HG03139 (cell line): ENCODE measurements around the gene HIP1.
A peak's percentile ranks its signal among the peaks of the same experiment; 100 is the strongest.
"Not testable (repeated sequence)": the region's sequence is repeated elsewhere in the genome, so short reads cannot be mapped to it uniquely, and the experiment has no call there.

Experiments used
- ATAC-seq: cut with Tn5 transposase; IDR thresholded peaks from one replicate; pipeline ENCODE4 v1.9.1; 2021; ENCODE audit not compliant: unreplicated experiment

The HIP1 gene

GRCh38 chr7:75687246-75688088, 51.3 kb downstream of the HIP1 start:
- no peak for ATAC-seq

GRCh38 chr7:75686551-75686950, 52.2 kb downstream of the HIP1 start:
- no peak for ATAC-seq

- not testable (repeated sequence) for ATAC-seq
Observed at GRCh38 chr7:75682052-75682451, 56.7 kb downstream of the HIP1 start.

- no peak for ATAC-seq
Observed at GRCh38 chr7:75679060-75679459, 59.7 kb downstream of the HIP1 start.

- ATAC-seq: no peak
Observed at GRCh38 chr7:75669579-75669978, 69.2 kb downstream of the HIP1 start.

- ATAC-seq: no peak
Observed at GRCh38 chr7:75667938-75668337, 70.8 kb downstream of the HIP1 start.

GRCh38 chr7:75663302-75663907, 75.3 kb downstream of the HIP1 start:
- peak; percentile 23 for ATAC-seq

GRCh38 chr7:75662579-75663301, 76.0 kb downstream of the HIP1 start:
- peak; percentile 82 for ATAC-seq

- ATAC-seq: no peak
Observed at GRCh38 chr7:75660566-75661215, 78.0 kb downstream of the HIP1 start.

GRCh38 chr7:75658802-75659201, 79.9 kb downstream of the HIP1 start:
- no peak for ATAC-seq

- ATAC-seq: no peak
Observed at GRCh38 chr7:75658369-75658768, 80.4 kb downstream of the HIP1 start.

- no peak for ATAC-seq
Observed at GRCh38 chr7:75657866-75658265, 80.9 kb downstream of the HIP1 start.

GRCh38 chr7:75656740-75657139, 82.0 kb downstream of the HIP1 start:
- no peak for ATAC-seq

- ATAC-seq: no peak
Observed at GRCh38 chr7:75655536-75655935, 83.2 kb downstream of the HIP1 start.

- ATAC-seq: no peak
Observed at GRCh38 chr7:75654855-75655254, 83.9 kb downstream of the HIP1 start.

GRCh38 chr7:75653651-75654050, 85.1 kb downstream of the HIP1 start:
- ATAC-seq: no peak

GRCh38 chr7:75652788-75653187, 86.0 kb downstream of the HIP1 start:
- no peak for ATAC-seq

GRCh38 chr7:75650681-75651080, 88.1 kb downstream of the HIP1 start:
- no peak for ATAC-seq

- ATAC-seq: no peak
Observed at GRCh38 chr7:75650062-75650461, 88.7 kb downstream of the HIP1 start.

- no peak for ATAC-seq
Observed at GRCh38 chr7:75649462-75649861, 89.3 kb downstream of the HIP1 start.

GRCh38 chr7:75647709-75648438, 90.9 kb downstream of the HIP1 start:
- no peak for ATAC-seq
